ENCODE data around the gene CARMIL3. TPM values are rescaled to one million over a fixed set of nuclear protein-coding genes. Genes with fewer than 3 reads are reported as not detected.

CARMIL3 gene
- polyA plus RNA-seq, 1 donor, result 0.10 TPM

DNA sequence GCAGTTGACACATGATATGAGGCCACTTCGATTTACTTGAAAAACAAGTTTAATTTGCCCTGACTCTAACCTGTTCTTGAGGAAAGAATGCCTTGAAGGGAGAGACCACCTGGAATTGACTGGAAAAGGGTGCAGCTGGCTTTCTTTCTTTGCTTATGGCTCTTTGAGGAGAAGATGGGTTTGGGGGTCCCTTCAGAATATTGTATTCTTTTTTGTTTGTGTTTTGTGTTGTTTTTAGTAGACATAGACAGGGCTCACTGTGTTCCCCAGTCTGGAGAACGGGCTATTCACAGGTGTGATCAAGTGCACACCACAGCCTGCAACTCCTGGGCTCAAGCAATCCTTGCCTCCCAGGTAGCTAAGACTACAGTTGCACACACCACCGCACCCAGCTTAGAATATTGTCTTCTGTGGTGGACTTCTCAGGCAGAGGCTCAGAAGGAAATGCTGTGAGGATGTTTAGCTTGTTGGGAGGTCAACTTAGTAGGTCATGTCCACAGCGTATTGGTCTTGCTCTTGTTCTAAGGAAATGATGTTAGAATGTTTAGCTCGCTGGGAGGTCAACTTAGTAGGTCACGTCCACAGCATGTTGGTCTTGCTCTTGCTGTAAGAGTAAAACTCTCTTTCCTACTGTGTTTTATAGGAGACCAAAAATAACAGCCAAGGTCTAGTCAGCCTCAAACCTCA, 64.5 kb downstream of the CARMIL3 start:
- DNase-seq, result no peak

DNA sequence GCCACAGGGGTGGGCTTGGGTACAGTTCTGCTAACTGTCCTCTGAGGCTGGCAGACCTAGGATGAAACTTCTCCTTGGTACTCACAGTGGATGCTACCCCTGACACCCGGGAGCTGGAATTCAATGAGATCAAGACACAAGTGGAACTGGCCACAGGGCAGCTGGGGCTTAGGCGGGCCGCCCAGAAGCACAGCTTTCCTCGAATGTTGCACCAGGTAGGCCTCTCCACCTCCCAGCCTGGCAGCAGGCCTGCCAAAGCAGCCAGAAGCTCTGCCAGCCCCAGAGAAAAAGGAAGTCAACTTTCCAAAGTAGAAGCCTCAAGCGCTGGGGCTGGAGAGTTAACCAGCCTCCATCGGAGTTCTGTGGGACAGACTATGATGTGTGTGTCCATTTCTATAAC, 65.4 kb downstream of the CARMIL3 start:
- DNase-seq, result no peak

Other genes starting within 250 kb of the CARMIL3 start
- gene DHRS4, start 98.2 kb upstream of the CARMIL3 start, polyA plus RNA-seq (ENCODE audit: insufficient read length), result 21.9 TPM
- gene DHRS4L2, start 63.1 kb upstream of the CARMIL3 start, polyA plus RNA-seq (ENCODE audit: insufficient read length), result 9.2 TPM
- gene CPNE6, start 19.6 kb downstream of the CARMIL3 start, polyA plus RNA-seq (ENCODE audit: insufficient read length), result not detected
- 4.3 TPM for gene PCK2, start 42.3 kb downstream of the CARMIL3 start, polyA plus RNA-seq (ENCODE audit: insufficient read length)
- gene DCAF11, start 62.8 kb downstream of the CARMIL3 start, polyA plus RNA-seq (ENCODE audit: insufficient read length), result 48.2 TPM
- 1.7 TPM for gene NRL, start 62.9 kb downstream of the CARMIL3 start, polyA plus RNA-seq (ENCODE audit: insufficient read length)
- 146 TPM for gene FITM1, start 78.7 kb downstream of the CARMIL3 start, polyA plus RNA-seq (ENCODE audit: insufficient read length)
- gene PSME1, start 84.2 kb downstream of the CARMIL3 start, polyA plus RNA-seq (ENCODE audit: insufficient read length), result 110 TPM
- 29.8 TPM for gene EMC9, start 89.6 kb downstream of the CARMIL3 start, polyA plus RNA-seq (ENCODE audit: insufficient read length)
- 75.2 TPM for gene PSME2, start 94.6 kb downstream of the CARMIL3 start, polyA plus RNA-seq (ENCODE audit: insufficient read length)
- gene RNF31, start 95.5 kb downstream of the CARMIL3 start, polyA plus RNA-seq (ENCODE audit: insufficient read length), result 39.5 TPM
- 32.6 TPM for gene IRF9, start 109.3 kb downstream of the CARMIL3 start, polyA plus RNA-seq (ENCODE audit: insufficient read length)
- gene REC8, start 120.1 kb downstream of the CARMIL3 start, polyA plus RNA-seq (ENCODE audit: insufficient read length), result 14.5 TPM
- 33.5 TPM for gene IPO4, start 136.8 kb downstream of the CARMIL3 start, polyA plus RNA-seq (ENCODE audit: insufficient read length)
- 18.6 TPM for gene TM9SF1, start 143.4 kb downstream of the CARMIL3 start, polyA plus RNA-seq (ENCODE audit: insufficient read length)
- 4.5 TPM for gene TSSK4, start 153.7 kb downstream of the CARMIL3 start, polyA plus RNA-seq (ENCODE audit: insufficient read length)
- 37.6 TPM for gene CHMP4A, start 161.5 kb downstream of the CARMIL3 start, polyA plus RNA-seq (ENCODE audit: insufficient read length)
- gene MDP1, start 164.1 kb downstream of the CARMIL3 start, polyA plus RNA-seq (ENCODE audit: insufficient read length), result 9.3 TPM
- gene NEDD8, start 180.4 kb downstream of the CARMIL3 start, polyA plus RNA-seq (ENCODE audit: insufficient read length), result 176 TPM
- 45.8 TPM for gene GMPR2, start 180.9 kb downstream of the CARMIL3 start, polyA plus RNA-seq (ENCODE audit: insufficient read length)
- 39.0 TPM for gene TINF2, start 190.6 kb downstream of the CARMIL3 start, polyA plus RNA-seq (ENCODE audit: insufficient read length)
- gene TGM1, start 211.2 kb downstream of the CARMIL3 start, polyA plus RNA-seq (ENCODE audit: insufficient read length), result 2.1 TPM
- gene RABGGTA, start 219.6 kb downstream of the CARMIL3 start, polyA plus RNA-seq (ENCODE audit: insufficient read length), result 15.0 TPM
- 14.7 TPM for gene DHRS1, start 247.8 kb downstream of the CARMIL3 start, polyA plus RNA-seq (ENCODE audit: insufficient read length)
- 22.6 TPM for gene NOP9, start 247.8 kb downstream of the CARMIL3 start, polyA plus RNA-seq (ENCODE audit: insufficient read length)